ENCODE measurements around the gene NPR3.

DNA sequence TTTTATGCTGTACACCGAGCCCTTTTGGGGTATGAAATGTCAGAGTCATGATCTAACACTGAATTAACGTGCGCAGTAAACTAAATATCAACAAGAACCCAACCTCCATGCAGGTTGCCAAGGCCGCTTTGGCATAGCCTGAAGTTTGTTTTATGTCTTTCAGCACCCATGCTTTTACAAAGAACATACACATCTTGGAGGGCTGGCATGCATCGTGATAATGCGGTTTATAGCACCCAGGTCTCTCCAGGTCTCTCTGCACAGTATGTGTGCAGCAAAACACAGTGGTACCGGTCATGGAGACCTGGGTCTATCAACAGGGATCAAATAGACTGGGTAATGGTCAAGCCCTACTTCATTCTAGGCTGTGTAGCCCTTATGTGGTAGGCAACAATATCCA, 11.8 kb downstream of the NPR3 start:
- no peak for TF ChIP-seq POLR2A (IDR thresholded peaks at IDR 0.05; ENCODE audit: low read depth, low read length)
- no peak for TF ChIP-seq POLR2AphosphoS5 (IDR thresholded peaks at IDR 0.05; ENCODE audit: low read depth, low read length)
- TF ChIP-seq TAF1 (IDR thresholded peaks at IDR 0.05; ENCODE audit: borderline replicate concordance, low read depth, low read length) = no peak

Data from GM12892 (cell line).